BE2C (cell line): ENCODE data around the gene TYMP.
A peak's percentile ranks its signal among the peaks of the same experiment; 100 is the strongest.

Experiments
- DNase-seq: peaks from one replicate; pipeline ENCODE4 v3.0.0-alpha.2; 2020
- H3K27me3 ChIP-seq: fragments of 250-450 bp; sonication (Bioruptor Pico); 2 replicates; pipeline ENCODE4 v1.5.1; 2020; ENCODE audit warnings: mild to moderate bottlenecking
- H3K36me3 ChIP-seq: fragments of 250-450 bp; sonication (Bioruptor Pico); 2 replicates; pipeline ENCODE4 v1.5.1; 2020; ENCODE audit warnings: mild to moderate bottlenecking
- H3K4me1 ChIP-seq: fragments of 250-450 bp; sonication (Bioruptor Pico); 2 replicates; pipeline ENCODE4 v1.5.1; 2020
- H3K4me3 ChIP-seq: 2 replicates; pipeline ENCODE4 v1.5.1; 2011; ENCODE audit warnings: low read depth, low read length
- H3K9me3 ChIP-seq: fragments of 250-450 bp; sonication (Bioruptor Pico); 2 replicates; pipeline ENCODE4 v1.5.1; 2020
- TF ChIP-seq, protein P1 (sequence below): IDR thresholded peaks from 2 replicates; pipeline ENCODE4 v1.5.1; 2012; ENCODE audit warnings: mild to moderate bottlenecking, low read depth, low read length

The TYMP gene

DNA sequence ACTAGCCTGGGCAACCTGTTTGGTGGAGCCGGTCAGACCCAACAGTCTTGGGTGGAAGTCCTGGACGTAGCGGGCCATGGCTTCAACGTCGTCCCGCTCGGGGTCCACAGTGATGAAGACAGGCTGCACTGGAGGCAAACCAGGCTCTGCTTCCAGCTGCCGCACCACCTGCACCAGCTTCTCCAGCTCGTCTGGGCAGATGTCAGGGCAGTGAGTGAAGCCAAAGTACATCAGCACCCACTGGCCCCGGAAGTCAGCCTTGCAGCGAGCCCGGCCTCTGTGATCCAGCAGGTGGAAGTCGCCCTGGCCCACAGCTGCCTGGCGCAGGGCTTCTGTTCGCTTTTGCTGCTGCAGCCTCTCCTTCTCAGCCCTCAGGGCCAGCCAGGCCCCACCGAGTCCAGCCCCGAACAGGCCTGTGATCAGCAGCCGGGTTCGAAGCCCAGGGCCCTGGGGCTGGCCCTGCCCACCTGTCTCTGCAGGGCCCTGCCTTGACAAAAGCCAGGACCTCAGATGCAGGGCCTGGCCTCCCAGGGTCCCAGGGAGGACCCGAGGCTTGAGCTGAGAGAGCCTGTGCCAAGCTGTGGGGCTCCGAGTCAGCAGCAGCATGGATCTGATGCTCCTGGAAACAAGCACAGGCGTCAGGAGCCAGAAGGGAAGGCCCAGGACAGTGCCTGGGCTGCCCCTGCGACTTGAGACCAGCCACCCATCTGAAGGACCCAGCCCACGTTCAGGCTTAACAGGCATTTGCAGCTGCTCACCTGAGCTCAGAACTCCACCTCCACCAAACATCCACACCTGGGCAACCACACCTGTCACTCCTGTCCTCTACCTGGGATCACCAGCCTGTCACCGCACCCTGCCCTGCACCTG lies 5.8 kb downstream of the TYMP start:
- peaks cover 13% of the 10 kb centered on the region; the same call in 1 of the 2 replicates for H3K4me1 ChIP-seq
- H3K36me3 ChIP-seq, result peaks cover 42% of the 10 kb centered on the region
- peak; percentile 78 for DNase-seq
- no peaks in the 10 kb centered on the region for H3K27me3 ChIP-seq
- peak overlapping the region; percentile 85 for H3K4me3 ChIP-seq
- H3K9me3 ChIP-seq, result no peaks in the 10 kb centered on the region
- TF ChIP-seq, protein P1, sequence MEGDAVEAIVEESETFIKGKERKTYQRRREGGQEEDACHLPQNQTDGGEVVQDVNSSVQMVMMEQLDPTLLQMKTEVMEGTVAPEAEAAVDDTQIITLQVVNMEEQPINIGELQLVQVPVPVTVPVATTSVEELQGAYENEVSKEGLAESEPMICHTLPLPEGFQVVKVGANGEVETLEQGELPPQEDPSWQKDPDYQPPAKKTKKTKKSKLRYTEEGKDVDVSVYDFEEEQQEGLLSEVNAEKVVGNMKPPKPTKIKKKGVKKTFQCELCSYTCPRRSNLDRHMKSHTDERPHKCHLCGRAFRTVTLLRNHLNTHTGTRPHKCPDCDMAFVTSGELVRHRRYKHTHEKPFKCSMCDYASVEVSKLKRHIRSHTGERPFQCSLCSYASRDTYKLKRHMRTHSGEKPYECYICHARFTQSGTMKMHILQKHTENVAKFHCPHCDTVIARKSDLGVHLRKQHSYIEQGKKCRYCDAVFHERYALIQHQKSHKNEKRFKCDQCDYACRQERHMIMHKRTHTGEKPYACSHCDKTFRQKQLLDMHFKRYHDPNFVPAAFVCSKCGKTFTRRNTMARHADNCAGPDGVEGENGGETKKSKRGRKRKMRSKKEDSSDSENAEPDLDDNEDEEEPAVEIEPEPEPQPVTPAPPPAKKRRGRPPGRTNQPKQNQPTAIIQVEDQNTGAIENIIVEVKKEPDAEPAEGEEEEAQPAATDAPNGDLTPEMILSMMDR, result no peak

DNA sequence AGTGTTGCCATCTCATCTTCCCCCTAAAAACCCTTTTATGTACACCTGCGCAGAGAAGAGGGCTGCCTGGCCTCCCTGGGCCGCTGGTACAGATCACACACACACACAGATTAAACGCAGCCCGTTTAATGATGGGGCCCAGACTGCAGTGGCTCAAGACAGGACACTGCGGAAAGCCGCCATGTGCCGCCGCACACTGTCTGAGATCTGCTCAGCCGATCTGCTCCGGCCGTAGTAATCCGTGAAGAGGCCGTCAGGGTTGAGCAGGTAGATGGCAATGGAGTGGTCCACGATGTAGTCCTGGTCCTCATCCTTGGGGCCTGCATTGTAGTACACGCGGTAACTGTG lies 6.4 kb downstream of the TYMP start:
- Histone ChIP-seq H3K4me3 (no peak overlapping the region), H3K4me1 (peaks cover 13% of the 10 kb centered on the region; the same call in 1 of the 2 replicates), H3K27me3 (no peaks in the 10 kb centered on the region), H3K9me3 (no peaks in the 10 kb centered on the region), H3K36me3 (peaks cover 48% of the 10 kb centered on the region)
- TF ChIP-seq, protein P1, result no peak
- no peak for DNase-seq

DNA sequence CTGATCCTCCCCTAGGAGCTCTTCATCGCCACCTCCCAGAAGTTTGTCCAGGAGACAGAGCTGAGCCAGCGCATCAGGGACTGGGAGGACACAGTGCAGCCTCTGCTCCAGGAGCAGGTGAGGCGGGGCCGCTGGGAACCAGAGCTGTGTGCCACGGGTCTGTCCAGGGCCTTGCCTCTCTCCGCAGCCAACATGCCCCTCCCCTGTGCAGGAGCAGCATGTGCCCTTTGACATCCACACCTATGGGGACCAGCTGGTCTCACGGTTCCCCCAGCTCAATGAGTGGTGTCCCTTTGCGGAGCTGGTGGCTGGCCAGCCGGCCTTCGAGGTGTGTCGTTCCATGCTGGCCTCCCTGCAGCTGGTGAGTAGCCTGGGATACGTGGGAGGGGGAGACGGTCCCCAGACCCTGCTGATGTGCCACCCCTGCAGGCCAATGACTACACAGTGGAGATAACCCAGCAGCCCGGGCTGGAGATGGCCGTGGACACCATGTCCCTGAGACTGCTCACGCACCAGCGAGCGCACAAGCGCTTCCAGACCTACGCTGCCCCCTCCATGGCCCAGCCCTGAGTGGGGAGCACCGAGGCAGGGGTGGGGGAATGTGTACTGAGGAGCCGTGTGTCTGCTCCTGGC lies 6.9 kb downstream of the TYMP start:
- H3K4me3 ChIP-seq, result no peak overlapping the region
- DNase-seq, result no peak
- peaks cover 13% of the 10 kb centered on the region; the same call in 1 of the 2 replicates for H3K4me1 ChIP-seq
- H3K36me3 ChIP-seq, result peaks cover 51% of the 10 kb centered on the region
- no peaks in the 10 kb centered on the region for H3K27me3 ChIP-seq
- TF ChIP-seq, protein P1, result no peak
- H3K9me3 ChIP-seq, result no peaks in the 10 kb centered on the region

DNA sequence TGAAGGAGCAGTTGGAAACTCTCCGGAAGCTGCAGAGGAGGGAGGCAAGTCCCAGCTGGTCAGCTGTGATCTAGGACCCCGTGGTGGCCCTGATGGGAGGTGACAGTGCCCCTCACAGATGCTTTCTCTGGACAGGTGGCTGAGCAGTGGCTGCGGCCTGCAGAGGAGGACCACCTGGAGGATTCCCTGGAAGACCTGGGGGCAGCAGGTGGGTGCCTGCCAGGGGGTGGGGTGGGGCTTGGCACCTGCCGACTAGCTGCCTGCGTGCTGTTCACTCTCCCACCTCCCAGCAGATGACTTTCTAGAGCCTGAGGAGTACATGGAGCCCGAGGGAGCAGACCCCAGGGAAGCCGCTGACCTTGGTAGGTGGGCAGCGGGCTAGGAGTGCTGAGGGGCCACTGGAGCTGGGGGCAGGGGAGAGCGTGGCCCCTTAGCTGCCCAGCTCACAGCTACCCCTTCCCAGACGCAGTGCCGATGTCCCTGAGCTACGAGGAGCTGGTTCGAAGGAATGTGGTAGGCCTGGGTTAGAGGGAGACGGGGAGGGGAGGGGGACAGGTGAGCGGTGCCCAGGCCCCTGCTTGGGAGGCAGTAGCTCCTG lies 7.5 kb downstream of the TYMP start:
- Histone ChIP-seq H3K27me3 (no peaks in the 10 kb centered on the region), H3K9me3 (no peaks in the 10 kb centered on the region)

DNA sequence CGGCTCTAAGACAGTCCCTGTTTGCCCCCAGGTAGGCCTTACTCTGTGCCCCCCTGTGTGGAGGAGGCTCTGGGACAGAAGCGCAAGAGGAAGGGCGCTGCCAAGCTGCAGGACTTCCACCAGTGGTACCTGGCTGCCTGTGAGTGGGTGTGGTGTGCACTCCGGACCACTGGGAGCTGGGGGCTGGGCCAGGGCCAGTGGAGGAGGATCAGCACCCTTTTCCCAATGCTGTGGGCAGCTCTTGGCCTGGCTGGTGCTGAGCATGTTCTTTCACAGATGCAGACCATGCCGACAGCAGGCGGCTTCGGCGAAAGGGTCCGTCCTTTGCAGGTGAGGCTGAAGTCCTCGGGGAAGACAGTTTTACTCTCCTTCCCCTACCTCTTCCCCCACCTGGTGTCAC lies 8.1 kb downstream of the TYMP start:
- TF ChIP-seq, protein P1, result no peak
- H3K4me3 ChIP-seq, result no peak overlapping the region
- DNase-seq, result no peak
- H3K9me3 ChIP-seq, result no peaks in the 10 kb centered on the region
- H3K4me1 ChIP-seq, result peaks cover 6% of the 10 kb centered on the region; the same call in 1 of the 2 replicates
- H3K27me3 ChIP-seq, result no peaks in the 10 kb centered on the region
- H3K36me3 ChIP-seq, result peaks cover 63% of the 10 kb centered on the region

More for the DNA sequence above, 7.5 kb downstream of the TYMP start:
- no peak for DNase-seq
- H3K4me1 ChIP-seq, result peaks cover 12% of the 10 kb centered on the region; the same call in 1 of the 2 replicates
- H3K4me3 ChIP-seq, result no peak overlapping the region
- peaks cover 57% of the 10 kb centered on the region for H3K36me3 ChIP-seq
- TF ChIP-seq, protein P1, result no peak
